NCI-H2196 treated with DMSO at 0.1 percent for 48 hours (cell line): ENCODE results near the gene ABHD4.

Experiments used
- DNase-seq: peaks from one replicate; lab custom pipeline; 2025; ENCODE audit not compliant: unreplicated experiment; lab: John Stamatoyannopoulos, UW

The ABHD4 gene

GRCh38 chr14:22660654-22661053, 62.6 kb downstream of the ABHD4 start:
- DNase-seq: no peak
